PC-9 (cell line): ENCODE data around the gene CACFD1. TPM values are rescaled to one million over a fixed set of nuclear protein-coding genes. Genes with fewer than 3 reads are reported as not detected.
A peak's percentile ranks its signal among the peaks of the same experiment; 100 is the strongest.

Source experiments
- BruUV-seq: library from RNA; stranded (reverse); fragments of 400-500 nt; replicated peaks from 2 replicates; lab custom pipeline; 2021; lab: Mats Ljungman, UMichigan
- CTCF ChIA-PET: fragments of 300-600 bp; sonication (Branson Sonifier 250); formaldehyde crosslinking; loops from one replicate; lab custom pipeline; 2022; ENCODE audit warnings: antibody characterized with exemption; lab: Charles Lee
- POLR2A ChIA-PET: fragments of 300-600 bp; sonication (Branson Sonifier 250); formaldehyde crosslinking; loops from one replicate; lab custom pipeline; 2022; ENCODE audit warnings: antibody characterized with exemption; ENCODE audit not compliant: unreplicated experiment; lab: Charles Lee
- DNase-seq, 2 experiments: peaks; one replicate each; pipeline versions ENCODE4 v3.0.0 to v3.0.0-alpha.2; 2015 to 2022; ENCODE audit warnings: mixed read lengths in 1 of 2
- H2AFZ ChIP-seq: fragments of 200-600 bp; sonication (generic); 2 replicates; pipeline ENCODE4 v1.8.1; 2017; ENCODE audit warnings: antibody characterized with exemption
- H3F3A ChIP-seq: fragments of 200-600 bp; sonication (generic); 2 replicates; pipeline ENCODE4 v1.8.1; 2017; ENCODE audit warnings: antibody characterized with exemption, mild to moderate bottlenecking, low read depth; ENCODE audit not compliant: insufficient read depth
- H3K27ac ChIP-seq: fragments of 200-600 bp; sonication (generic); 2 replicates; pipeline ENCODE4 v1.6.1; 2016; ENCODE audit warnings: mixed run types
- H3K27me3 ChIP-seq: fragments of 200-600 bp; sonication (generic); 2 replicates; pipeline ENCODE4 v1.6.1; 2016; ENCODE audit warnings: low read depth, mixed run types; ENCODE audit not compliant: insufficient read depth
- H3K36me3 ChIP-seq: fragments of 200-600 bp; sonication (generic); 2 replicates; pipeline ENCODE4 v1.6.1; 2016; ENCODE audit warnings: low read depth, mixed run types
- H3K4me1 ChIP-seq: fragments of 200-600 bp; sonication (generic); replicated peaks from 2 replicates; pipeline ENCODE4 v1.6.1; 2016; ENCODE audit warnings: mixed run types; ENCODE audit not compliant: insufficient read depth
- H3K4me2 ChIP-seq: fragments of 200-600 bp; sonication (generic); 2 replicates; pipeline ENCODE4 v1.6.1; 2017; ENCODE audit warnings: mixed run types
- H3K4me3 ChIP-seq: fragments of 200-600 bp; sonication (generic); 2 replicates; pipeline ENCODE4 v1.6.1; 2016; ENCODE audit warnings: mixed run types
- H3K79me2 ChIP-seq: fragments of 200-600 bp; sonication (generic); 2 replicates; pipeline ENCODE4 v1.6.1; 2017; ENCODE audit warnings: low read depth, mixed run types
- H3K9me2 ChIP-seq: fragments of 200-600 bp; sonication (generic); 2 replicates; pipeline ENCODE4 v1.8.1; 2017; ENCODE audit warnings: mild to moderate bottlenecking; ENCODE audit not compliant: insufficient read depth
- H3K9me3 ChIP-seq: fragments of 200-600 bp; sonication (generic); 2 replicates; pipeline ENCODE4 v1.8.1; 2016; ENCODE audit warnings: low read depth; ENCODE audit not compliant: insufficient read depth
- H4K20me1 ChIP-seq: fragments of 200-600 bp; sonication (generic); 2 replicates; pipeline ENCODE4 v1.8.1; 2017; ENCODE audit not compliant: insufficient read depth
- CTCF ChIP-seq: fragments of 200-600 bp; sonication (generic); conservative IDR thresholded peaks from 2 replicates; pipeline ENCODE4 v1.6.1; 2017; ENCODE audit warnings: mixed run types, antibody characterized with exemption, mild to moderate bottlenecking, moderate library complexity
- EZH2 ChIP-seq: fragments of 200-600 bp; sonication (generic); IDR thresholded peaks from 2 replicates; pipeline ENCODE4 v1.8.0; 2017; ENCODE audit warnings: antibody characterized with exemption, low read depth
- intact Hi-C: fragments of 100-400 bp; cut with micrococcal nuclease; formaldehyde crosslinking; loops from one replicate; pipeline ENCODE4 v1.10.0; 2022; ENCODE audit not compliant: unreplicated experiment
- total RNA-seq: library from RNA; stranded (reverse); gene quantifications from 2 replicates; pipeline ENCODE4 v1.2.3, GENCODE V29; 2021

CACFD1 gene
- total RNA-seq, 1 experiment from 2014 or later, result 28.7 TPM

GRCh38 chr9:133477461-133477860 lies 17.7 kb downstream of the CACFD1 start:
- Histone ChIP-seq H4K20me1 (no peaks in the 10 kb centered on the region), H3K4me2 (peak overlapping the region; percentile 78; the same call in 1 of the 2 replicates), H3K27me3 (no peaks in the 10 kb centered on the region), H2AFZ (no peak overlapping the region), H3K36me3 (no peaks in the 10 kb centered on the region), H3K79me2 (no peaks in the 10 kb centered on the region), H3K4me3 (no peak overlapping the region), H3K4me1 (peaks cover 27% of the 10 kb centered on the region), H3K27ac (no peak overlapping the region), H3K9me3 (no peaks in the 10 kb centered on the region), H3F3A (peaks cover 8% of the 10 kb centered on the region; the same call in 1 of the 2 replicates), H3K9me2 (no peaks in the 10 kb centered on the region)
- no peak for DNase-seq
- ChIA-PET POLR2A (no interaction called here), CTCF (interaction anchor here (1.6 kb wide), 1 partner anchor 333 kb away, joined by 3 read pairs; no protein-coding TSS in a partner anchor)
- intact Hi-C loops, result no loop called here
- BruUV-seq, result no TSS peak
- TF ChIP-seq EZH2 (no peak), CTCF (no peak)

GRCh38 chr9:133477992-133478850 lies 18.4 kb downstream of the CACFD1 start:
- Histone ChIP-seq H3K4me3 (peak overlapping the region; percentile 56), H2AFZ (peak overlapping the region; percentile 79), H3K36me3 (no peaks in the 10 kb centered on the region), H3K9me3 (no peaks in the 10 kb centered on the region), H3K4me1 (peaks cover 27% of the 10 kb centered on the region), H4K20me1 (no peaks in the 10 kb centered on the region), H3K4me2 (peak overlapping the region; percentile 78), H3K79me2 (no peaks in the 10 kb centered on the region), H3K9me2 (no peaks in the 10 kb centered on the region), H3K27ac (no peak overlapping the region), H3F3A (peaks cover 12% of the 10 kb centered on the region; the same call in 1 of the 2 replicates), H3K27me3 (no peaks in the 10 kb centered on the region)
- TSS peak; percentile 62 for BruUV-seq
- ChIA-PET CTCF (interaction anchor here (0.6 to 1.6 kb wide), 3 partner anchors 77 to 334 kb away, joined by 3 to 6 read pairs (median 3); no protein-coding TSS in a partner anchor), POLR2A (interaction anchor here (0.6 kb wide), 1 partner anchor 395 kb away, joined by 3 read pairs; no protein-coding TSS in a partner anchor)
- intact Hi-C loops, result no loop called here
- TF ChIP-seq EZH2, result no peak
- no peak for TF ChIP-seq CTCF
- no peak for DNase-seq

GRCh38 chr9:133478851-133479711 lies 19.3 kb downstream of the CACFD1 start, which contains the start of gene SLC2A6:
SLC2A6 (minus strand) TSS chr9:133479099; CDS start chr9:133479059, 40 bp downstream.
- Histone ChIP-seq H3K36me3 (no peaks in the 10 kb centered on the region), H3K9me3 (no peaks in the 10 kb centered on the region), H2AFZ (peak within 1 kb of the TSS; percentile 79), H3F3A (peaks cover 12% of the 10 kb centered on the region; the same call in 1 of the 2 replicates), H3K79me2 (no peaks in the 10 kb centered on the region), H3K4me1 (peaks cover 29% of the 10 kb centered on the region), H3K27ac (no peak within 1 kb of the TSS), H3K27me3 (no peaks in the 10 kb centered on the region), H3K4me2 (peak within 1 kb of the TSS; percentile 78), H4K20me1 (no peaks in the 10 kb centered on the region), H3K9me2 (no peaks in the 10 kb centered on the region), H3K4me3 (peak within 1 kb of the TSS; percentile 56)
- ChIA-PET CTCF (interaction anchor here (0.6 to 1.6 kb wide), 2 partner anchors 101 to 335 kb away, joined by 3 read pairs; no protein-coding TSS in a partner anchor), POLR2A (interaction anchor here (0.6 to 0.7 kb wide), 4 partner anchors 20 to 344 kb away, joined by 3 to 4 read pairs (median 4); no protein-coding TSS in a partner anchor)
- TF ChIP-seq CTCF (no peak), EZH2 (no peak)
- peak; percentile 70 to 88 for DNase-seq
- no TSS peak for BruUV-seq
- intact Hi-C loops, result no loop called here
